ENCODE results near the gene NXNL2. TPM values are rescaled to one million over a fixed set of nuclear protein-coding genes. Genes with fewer than 3 reads are reported as not detected.

The NXNL2 gene
- total RNA-seq, 5 donors from 2014 or later (not counting 1 experiment from before 2014, with no cell fraction given): not detected

DNA sequence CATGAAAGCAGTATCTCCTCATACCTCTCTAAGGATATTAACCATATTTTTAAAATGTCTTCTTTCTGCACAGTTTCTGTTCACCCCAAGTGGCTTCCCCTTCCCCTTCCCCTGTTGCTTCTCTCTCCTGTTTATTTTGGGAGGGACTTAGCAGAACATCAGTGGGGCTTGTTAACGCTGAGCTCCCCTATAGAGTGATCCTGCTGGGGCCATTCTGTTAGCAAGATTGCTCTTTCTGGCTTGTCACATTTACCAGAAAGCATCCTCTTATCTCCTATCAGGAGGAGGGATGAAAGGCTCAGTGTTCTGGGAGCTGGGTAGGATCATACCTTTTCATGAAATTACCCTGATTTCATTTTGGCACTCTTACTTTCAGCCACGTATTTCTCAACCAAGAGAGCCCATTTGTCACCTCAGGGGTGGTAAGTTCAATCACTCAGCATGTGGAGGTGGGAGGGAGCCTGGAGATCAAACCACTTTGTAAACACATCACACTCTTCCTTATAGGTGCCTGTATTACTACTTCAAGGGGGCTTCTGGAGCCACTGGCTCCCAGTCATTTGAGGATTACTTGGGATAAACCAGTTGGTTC lies 16.7 kb downstream of the NXNL2 start:
- no peak overlapping the region for H3K4me3 ChIP-seq (ENCODE audit: control insufficient read depth in 1 of 2, extremely low read depth in 1 of 2, low read length in 1 of 2)
- H3K9me3 ChIP-seq: no peaks in the 10 kb centered on the region
- H3K27ac Mint-ChIP-seq: no peak overlapping the region
- no peak for ATAC-seq (replicated peaks in 1 of 4)
- no peaks in the 10 kb centered on the region for H3K4me1 Mint-ChIP-seq
- no CpG with 5 or more reads among the region's 2 CpGs for WGBS (ENCODE audit: insufficient coverage)
- H3K36me3 ChIP-seq (ENCODE audit: control insufficient read depth in 2 of 2, extremely low read depth in 1 of 2, insufficient read depth in 1 of 2, low read length in 1 of 2): no peaks in the 10 kb centered on the region
- no peak for DNase-seq
- no peak overlapping the region for H3K27ac ChIP-seq (ENCODE audit: low read length)
- H3K4me3 Mint-ChIP-seq: no peak overlapping the region
- CTCF ChIA-PET: interaction anchor here in 1 of 2 donors (0.6 kb wide), 1 partner anchor 10 kb away, joined by 3 read pairs; no protein-coding TSS in a partner anchor
- H3K36me3 Mint-ChIP-seq: no peaks in the 10 kb centered on the region
- POLR2A ChIA-PET: interaction anchor here in 1 of 2 donors (0.8 kb wide), 1 partner anchor 1233 kb away, joined by 6 read pairs; no protein-coding TSS in a partner anchor
- peaks cover 0 to 11% (median 0%) of the 10 kb centered on the region in 3 donors for H3K9me3 Mint-ChIP-seq
- peaks cover 15 to 21% of the 10 kb centered on the region in 2 donors for H3K27me3 Mint-ChIP-seq
- H3K27me3 ChIP-seq (replicated peaks in 1 of 2; ENCODE audit: control insufficient read depth in 2 of 2, extremely low read depth in 1 of 2, insufficient read depth in 2 of 2, low read length in 1 of 2): peaks cover 0 to 11% of the 10 kb centered on the region in 2 experiments
- no peaks in the 10 kb centered on the region for H3K4me1 ChIP-seq (ENCODE audit: control insufficient read depth in 1 of 2, extremely low read depth in 1 of 2, insufficient read depth in 2 of 2, low read length in 2 of 2)

DNA sequence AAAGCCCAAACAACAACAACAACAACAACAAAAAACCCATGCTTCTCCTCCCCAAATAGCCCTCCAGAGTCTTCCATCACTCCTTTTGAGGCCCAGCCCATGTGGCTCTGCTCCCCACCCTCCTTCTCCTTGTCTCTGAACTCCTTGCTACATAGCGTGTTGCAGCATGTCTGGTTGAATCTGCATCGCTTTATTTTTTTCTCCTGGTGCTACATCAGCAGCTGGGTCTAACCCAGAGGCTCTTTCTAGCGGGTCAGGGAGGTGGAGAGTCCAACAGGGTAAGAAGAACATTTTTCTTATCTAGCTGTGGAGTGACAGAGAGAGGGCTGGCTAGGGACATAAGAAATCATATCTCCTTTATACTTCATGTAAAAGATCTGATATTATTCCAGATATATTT lies 18.4 kb downstream of the NXNL2 start:
- WGBS (ENCODE audit: insufficient coverage): no CpG with 5 or more reads among the region's 3 CpGs
- H3K4me1 ChIP-seq (ENCODE audit: control insufficient read depth in 1 of 2, extremely low read depth in 1 of 2, insufficient read depth in 2 of 2, low read length in 2 of 2): no peaks in the 10 kb centered on the region
- ChIA-PET POLR2A (no interaction called here), CTCF (no interaction called here)
- ATAC-seq (replicated peaks in 1 of 4) (no peak), DNase-seq (no peak)
- H3K36me3 ChIP-seq (ENCODE audit: control insufficient read depth in 2 of 2, extremely low read depth in 1 of 2, insufficient read depth in 1 of 2, low read length in 1 of 2): no peaks in the 10 kb centered on the region
- Mint-ChIP-seq H3K4me3 (no peak overlapping the region), H3K4me1 (no peaks in the 10 kb centered on the region), H3K36me3 (no peaks in the 10 kb centered on the region), H3K27ac (no peak overlapping the region), H3K27me3 (peaks cover 10 to 16% of the 10 kb centered on the region in 2 donors), H3K9me3 (peaks cover 0 to 11% (median 0%) of the 10 kb centered on the region in 3 donors)
- H3K9me3 ChIP-seq: no peaks in the 10 kb centered on the region
- H3K4me3 ChIP-seq (ENCODE audit: control insufficient read depth in 1 of 2, extremely low read depth in 1 of 2, low read length in 1 of 2): no peak overlapping the region
- H3K27me3 ChIP-seq (replicated peaks in 1 of 2; ENCODE audit: control insufficient read depth in 2 of 2, extremely low read depth in 1 of 2, insufficient read depth in 2 of 2, low read length in 1 of 2): peaks cover 0 to 6% of the 10 kb centered on the region in 2 experiments
- no peak overlapping the region for H3K27ac ChIP-seq (ENCODE audit: low read length)

DNA sequence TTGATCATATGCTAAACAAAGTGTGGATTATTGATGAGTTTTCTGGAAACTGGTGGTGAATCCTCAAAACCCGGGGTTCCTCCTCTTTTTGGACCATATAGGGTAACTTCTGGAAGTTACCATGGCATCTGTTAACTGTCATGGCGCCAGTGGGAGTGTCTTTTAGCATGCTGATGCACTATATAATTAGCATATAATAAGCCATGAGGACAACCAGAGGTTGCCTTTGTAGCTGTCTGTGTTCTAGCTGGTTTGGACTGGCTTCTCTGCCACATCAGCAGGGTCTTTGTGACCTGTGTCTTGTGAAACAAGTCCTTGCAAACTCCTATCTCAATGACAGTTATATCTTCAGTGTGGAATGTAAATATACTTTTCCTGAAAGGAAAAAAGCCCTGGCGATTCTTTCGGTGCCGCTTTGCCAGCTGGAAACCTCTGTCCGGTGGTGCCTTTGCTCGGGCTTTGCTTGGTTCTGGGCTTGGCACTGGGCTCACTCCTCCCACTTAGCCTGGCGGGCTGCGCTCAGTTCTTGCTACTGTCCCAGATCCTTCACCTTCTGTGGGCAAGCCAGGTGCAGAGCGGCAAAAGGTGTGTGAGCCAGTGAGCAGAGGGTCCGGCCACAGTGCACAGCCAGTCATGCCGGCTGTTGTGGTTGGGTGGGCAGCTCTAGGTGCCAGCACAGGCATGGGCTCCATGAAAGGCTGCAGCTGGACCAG lies 20.4 kb downstream of the NXNL2 start:
- ATAC-seq (replicated peaks in 1 of 4) (no peak), DNase-seq (no peak)
- H3K27me3 Mint-ChIP-seq: peaks cover 11 to 16% of the 10 kb centered on the region in 2 donors
- H3K36me3 Mint-ChIP-seq: no peaks in the 10 kb centered on the region
- H3K36me3 ChIP-seq (ENCODE audit: control insufficient read depth in 2 of 2, extremely low read depth in 1 of 2, insufficient read depth in 1 of 2, low read length in 1 of 2): no peaks in the 10 kb centered on the region
- 87% methylated on average over 11 of the region's 12 CpGs for WGBS (ENCODE audit: insufficient coverage)
- H3K27me3 ChIP-seq (replicated peaks in 1 of 2; ENCODE audit: control insufficient read depth in 2 of 2, extremely low read depth in 1 of 2, insufficient read depth in 2 of 2, low read length in 1 of 2): peaks cover 0 to 6% of the 10 kb centered on the region in 2 experiments
- no peak overlapping the region for H3K27ac Mint-ChIP-seq
- no peak overlapping the region for H3K4me3 ChIP-seq (ENCODE audit: control insufficient read depth in 1 of 2, extremely low read depth in 1 of 2, low read length in 1 of 2)
- H3K4me3 Mint-ChIP-seq: no peak overlapping the region
- no peaks in the 10 kb centered on the region for H3K4me1 Mint-ChIP-seq
- no peaks in the 10 kb centered on the region for H3K4me1 ChIP-seq (ENCODE audit: control insufficient read depth in 1 of 2, extremely low read depth in 1 of 2, insufficient read depth in 2 of 2, low read length in 2 of 2)
- H3K27ac ChIP-seq (ENCODE audit: low read length): no peak overlapping the region
- H3K9me3 Mint-ChIP-seq: no peaks in the 10 kb centered on the region
- CTCF ChIA-PET: no interaction called here
- POLR2A ChIA-PET: no interaction called here
- no peaks in the 10 kb centered on the region for H3K9me3 ChIP-seq

DNA sequence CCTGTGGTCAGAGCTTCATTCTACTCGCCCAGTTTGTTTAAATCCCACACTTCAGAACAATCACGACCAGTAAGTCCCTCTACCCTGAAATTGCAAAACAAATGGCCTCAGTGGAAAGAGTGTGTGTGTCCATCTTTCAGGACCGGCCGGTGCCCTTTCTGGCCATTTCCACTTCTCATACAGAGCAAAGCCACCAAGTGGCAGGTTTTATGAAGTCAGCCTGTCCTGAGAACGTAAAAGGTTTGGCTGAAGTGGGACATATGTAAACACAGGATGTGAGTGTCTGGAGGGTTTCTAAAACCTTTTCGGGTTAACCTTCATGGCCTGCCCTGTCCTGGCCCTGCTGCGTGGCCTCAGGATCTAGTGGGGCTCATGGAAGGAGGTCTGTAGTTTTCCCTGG lies 24.7 kb downstream of the NXNL2 start:
- Histone ChIP-seq H3K9me3 (no peaks in the 10 kb centered on the region), H3K4me1 (ENCODE audit: control insufficient read depth in 1 of 2, extremely low read depth in 1 of 2, insufficient read depth in 2 of 2, low read length in 2 of 2) (no peaks in the 10 kb centered on the region), H3K4me3 (ENCODE audit: control insufficient read depth in 1 of 2, extremely low read depth in 1 of 2, low read length in 1 of 2) (no peak overlapping the region), H3K36me3 (ENCODE audit: control insufficient read depth in 2 of 2, extremely low read depth in 1 of 2, insufficient read depth in 1 of 2, low read length in 1 of 2) (no peaks in the 10 kb centered on the region), H3K27me3 (replicated peaks in 1 of 2; ENCODE audit: control insufficient read depth in 2 of 2, extremely low read depth in 1 of 2, insufficient read depth in 2 of 2, low read length in 1 of 2) (peaks cover 0 to 12% of the 10 kb centered on the region in 2 experiments), H3K27ac (ENCODE audit: low read length) (no peak overlapping the region)
- CTCF ChIA-PET: no interaction called here
- 63% methylated on average over 1 of the region's 7 CpGs for WGBS (ENCODE audit: insufficient coverage)
- Mint-ChIP-seq H3K4me3 (no peak overlapping the region), H3K9me3 (no peaks in the 10 kb centered on the region), H3K27ac (no peak overlapping the region), H3K27me3 (peaks cover 3 to 10% of the 10 kb centered on the region in 2 donors), H3K36me3 (no peaks in the 10 kb centered on the region), H3K4me1 (no peaks in the 10 kb centered on the region)
- no peak for DNase-seq
- no peak for ATAC-seq (replicated peaks in 1 of 4)
- POLR2A ChIA-PET: no interaction called here

DNA sequence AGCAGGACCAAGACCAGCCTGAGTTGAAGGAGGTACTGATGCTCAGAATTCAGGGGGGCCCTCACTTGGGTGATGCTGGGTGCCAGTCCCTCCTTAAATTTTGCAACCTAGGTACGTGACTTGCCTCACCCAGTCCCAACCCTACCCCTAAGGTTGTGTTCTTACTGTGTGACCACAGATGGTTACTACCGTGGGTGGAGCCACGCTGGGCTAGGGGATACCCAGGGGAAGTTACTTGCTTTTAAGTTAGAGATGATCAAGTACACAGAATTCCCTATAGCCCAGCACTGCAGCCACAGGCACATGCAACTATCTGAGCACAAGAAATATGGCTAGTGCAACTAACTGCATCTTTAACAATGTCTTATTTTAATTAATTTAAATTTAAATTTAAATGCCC lies 32.9 kb downstream of the NXNL2 start:
- Histone ChIP-seq H3K4me3 (ENCODE audit: control insufficient read depth in 1 of 2, extremely low read depth in 1 of 2, low read length in 1 of 2) (no peak overlapping the region), H3K27me3 (replicated peaks in 1 of 2; ENCODE audit: control insufficient read depth in 2 of 2, extremely low read depth in 1 of 2, insufficient read depth in 2 of 2, low read length in 1 of 2) (peaks cover 0 to 7% of the 10 kb centered on the region in 2 experiments), H3K4me1 (ENCODE audit: control insufficient read depth in 1 of 2, extremely low read depth in 1 of 2, insufficient read depth in 2 of 2, low read length in 2 of 2) (no peaks in the 10 kb centered on the region), H3K9me3 (no peaks in the 10 kb centered on the region), H3K27ac (ENCODE audit: low read length) (no peak overlapping the region), H3K36me3 (ENCODE audit: control insufficient read depth in 2 of 2, extremely low read depth in 1 of 2, insufficient read depth in 1 of 2, low read length in 1 of 2) (no peaks in the 10 kb centered on the region)
- no peak for ATAC-seq (replicated peaks in 1 of 4)
- no peak overlapping the region for H3K4me3 Mint-ChIP-seq
- ChIA-PET POLR2A (no interaction called here), CTCF (no interaction called here)
- no CpG with 5 or more reads among the region's 3 CpGs for WGBS (ENCODE audit: insufficient coverage)
- no peak overlapping the region for H3K27ac Mint-ChIP-seq
- no peak for DNase-seq
- peaks cover 0 to 2% of the 10 kb centered on the region in 2 donors for H3K27me3 Mint-ChIP-seq
- no peaks in the 10 kb centered on the region for H3K36me3 Mint-ChIP-seq
- no peaks in the 10 kb centered on the region for H3K9me3 Mint-ChIP-seq
- H3K4me1 Mint-ChIP-seq: no peaks in the 10 kb centered on the region

DNA sequence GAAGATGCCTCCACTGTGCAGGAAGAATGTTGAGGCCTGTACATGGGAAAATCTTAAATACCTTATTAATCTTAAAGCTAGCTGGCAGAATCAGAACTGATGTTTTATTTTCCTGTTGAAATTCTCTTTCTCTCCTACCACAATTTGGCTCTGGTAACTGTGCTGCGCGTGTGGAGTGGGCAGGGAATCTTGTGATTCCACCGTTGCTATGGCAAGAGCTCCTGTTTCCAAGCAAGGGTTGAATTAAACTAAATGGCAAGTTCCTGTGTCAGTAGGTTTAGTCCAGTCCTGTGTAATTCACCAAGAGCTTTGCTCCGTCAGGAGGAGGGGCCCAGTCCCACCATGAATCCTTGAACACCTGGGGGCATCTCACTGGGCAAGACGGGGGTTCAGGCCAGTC lies 36.4 kb downstream of the NXNL2 start:
- no peaks in the 10 kb centered on the region for H3K4me1 Mint-ChIP-seq
- Histone ChIP-seq H3K27me3 (replicated peaks in 1 of 2; ENCODE audit: control insufficient read depth in 2 of 2, extremely low read depth in 1 of 2, insufficient read depth in 2 of 2, low read length in 1 of 2) (peaks cover 0 to 5% of the 10 kb centered on the region in 2 experiments), H3K4me1 (ENCODE audit: control insufficient read depth in 1 of 2, extremely low read depth in 1 of 2, insufficient read depth in 2 of 2, low read length in 2 of 2) (no peaks in the 10 kb centered on the region), H3K36me3 (ENCODE audit: control insufficient read depth in 2 of 2, extremely low read depth in 1 of 2, insufficient read depth in 1 of 2, low read length in 1 of 2) (no peaks in the 10 kb centered on the region), H3K27ac (ENCODE audit: low read length) (no peak overlapping the region), H3K4me3 (ENCODE audit: control insufficient read depth in 1 of 2, extremely low read depth in 1 of 2, low read length in 1 of 2) (no peak overlapping the region), H3K9me3 (no peaks in the 10 kb centered on the region)
- no peak overlapping the region for H3K27ac Mint-ChIP-seq
- no peaks in the 10 kb centered on the region for H3K9me3 Mint-ChIP-seq
- ChIA-PET CTCF (interaction anchor here in 1 of 2 donors (0.6 kb wide), 1 partner anchor 383 kb away, joined by 3 read pairs; no protein-coding TSS in a partner anchor), POLR2A (no interaction called here)
- DNase-seq (no peak), ATAC-seq (replicated peaks in 1 of 4) (no peak)
- peaks cover 10 to 18% of the 10 kb centered on the region in 2 donors for H3K27me3 Mint-ChIP-seq
- no peak overlapping the region for H3K4me3 Mint-ChIP-seq
- WGBS (ENCODE audit: insufficient coverage): 82% methylated on average over 3 of the region's 5 CpGs
- no peaks in the 10 kb centered on the region for H3K36me3 Mint-ChIP-seq
